ENCODE measurements around the gene PIGW.
"Not testable (repeated sequence)": the region's sequence is repeated elsewhere in the genome, so short reads cannot be mapped to it uniquely, and the experiment has no call there.

PIGW gene

GRCh38 chr17:36534840-36535668 is at the start of gene PIGW, which contains the start of gene MYO19:
PIGW (plus strand) TSS chr17:36534987; CDS start chr17:36537102, 2,115 bp downstream.
MYO19 (minus strand) TSS chr17:36534868; CDS start chr17:36532538, 2,330 bp downstream.
- peak; percentile 77 for DNase-seq (ENCODE audit: low read depth)

GRCh38 chr17:36485027-36485426 is 49.8 kb upstream of the PIGW start:
- DNase-seq (ENCODE audit: low read depth), result no peak

GRCh38 chr17:36485805-36486203 is 49.0 kb upstream of the PIGW start:
- DNase-seq (ENCODE audit: low read depth), result no peak

GRCh38 chr17:36486204-36487194 is 48.3 kb upstream of the PIGW start, which contains the start of gene ZNHIT3:
ZNHIT3 (plus strand) TSS chr17:36486681; CDS start chr17:36486700, 19 bp downstream.
- peak; percentile 87 for DNase-seq (ENCODE audit: low read depth)

- no peak for DNase-seq (ENCODE audit: low read depth)
These were observed 40.8 kb upstream of the PIGW start for GRCh38 chr17:36493956-36494355.

GRCh38 chr17:36494674-36495073 is 40.1 kb upstream of the PIGW start:
- no peak for DNase-seq (ENCODE audit: low read depth)

GRCh38 chr17:36495076-36495578 is 39.7 kb upstream of the PIGW start:
- no peak for DNase-seq (ENCODE audit: low read depth)

GRCh38 chr17:36496018-36496789 is 38.6 kb upstream of the PIGW start:
- DNase-seq (ENCODE audit: low read depth), result no peak

- no peak for DNase-seq (ENCODE audit: low read depth)
These were observed 36.6 kb upstream of the PIGW start for GRCh38 chr17:36498155-36498554.

GRCh38 chr17:36498560-36499300 is 36.1 kb upstream of the PIGW start:
- no peak for DNase-seq (ENCODE audit: low read depth)

GRCh38 chr17:36500745-36501225 is 34.0 kb upstream of the PIGW start:
- no peak for DNase-seq (ENCODE audit: low read depth)

GRCh38 chr17:36501351-36501750 is 33.4 kb upstream of the PIGW start:
- DNase-seq (ENCODE audit: low read depth), result no peak

GRCh38 chr17:36501963-36502362 is 32.8 kb upstream of the PIGW start:
- no peak for DNase-seq (ENCODE audit: low read depth)

GRCh38 chr17:36503456-36504155 is 31.2 kb upstream of the PIGW start:
- DNase-seq (ENCODE audit: low read depth), result no peak

- DNase-seq (ENCODE audit: low read depth), result no peak
These were observed 30.6 kb upstream of the PIGW start for GRCh38 chr17:36504156-36504545.

GRCh38 chr17:36505171-36505570 is 29.6 kb upstream of the PIGW start:
- DNase-seq (ENCODE audit: low read depth), result no peak

GRCh38 chr17:36506249-36506826 is 28.4 kb upstream of the PIGW start:
- DNase-seq (ENCODE audit: low read depth), result no peak

GRCh38 chr17:36506831-36507230 is 28.0 kb upstream of the PIGW start:
- no peak for DNase-seq (ENCODE audit: low read depth)

GRCh38 chr17:36507266-36507665 is 27.5 kb upstream of the PIGW start:
- DNase-seq (ENCODE audit: low read depth), result no peak

- DNase-seq (ENCODE audit: low read depth), result not testable (repeated sequence)
These were observed 26.3 kb upstream of the PIGW start for GRCh38 chr17:36508439-36508838.

Measured in stimulated activated CD8-positive, alpha-beta memory T cell treated with anti-CD3 and anti-CD28 coated beads, Interleukin-12 subunit alpha, Interleukin-12 subunit beta, amount 100 ng/mL, for 1 hour (primary cell).